GM19372 (cell line): Measurements from ENCODE around the gene ALDOA.

Experiments used
- ATAC-seq: cut with Tn5 transposase; IDR thresholded peaks from one replicate; pipeline ENCODE4 v1.9.1; 2021; ENCODE audit warnings: mild to moderate bottlenecking, low read depth, moderate library complexity; ENCODE audit not compliant: unreplicated experiment

The ALDOA gene

GRCh38 chr16:30088237-30088831 lies 22.8 kb downstream of the ALDOA start:
- ATAC-seq, result no peak

GRCh38 chr16:30088832-30089624 lies 23.5 kb downstream of the ALDOA start:
- ATAC-seq, result no peak

GRCh38 chr16:30090610-30091331 lies 25.2 kb downstream of the ALDOA start:
- ATAC-seq, result no peak

GRCh38 chr16:30091474-30092372 lies 26.2 kb downstream of the ALDOA start, which contains the start of gene TBX6:
Gene TBX6, minus strand, starts transcription at chr16:30091924. Its CDS starts 731 bp downstream, at chr16:30091193.
- peak; percentile 57 for ATAC-seq

GRCh38 chr16:30092373-30093010 lies 26.9 kb downstream of the ALDOA start:
- peak; percentile 43 for ATAC-seq

GRCh38 chr16:30094541-30095165 lies 29.1 kb downstream of the ALDOA start:
- ATAC-seq, result no peak

- ATAC-seq, result no peak
Measured at GRCh38 chr16:30095166-30096078, 29.9 kb downstream of the ALDOA start.

- peak; percentile 55 for ATAC-seq
Measured at GRCh38 chr16:30096105-30096861, 30.7 kb downstream of the ALDOA start, which contains the start of gene YPEL3. Gene YPEL3, minus strand, starts transcription at chr16:30096213. Its CDS starts 731 bp downstream, at chr16:30095482.

GRCh38 chr16:30096862-30097563 lies 31.5 kb downstream of the ALDOA start:
- no peak for ATAC-seq

GRCh38 chr16:30104090-30104489 lies 38.5 kb downstream of the ALDOA start:
- ATAC-seq, result no peak

- ATAC-seq, result no peak
Measured at GRCh38 chr16:30104492-30104891, 38.9 kb downstream of the ALDOA start.

- no peak for ATAC-seq
Measured at GRCh38 chr16:30108059-30108850, 42.7 kb downstream of the ALDOA start.

GRCh38 chr16:30110661-30111060 lies 45.1 kb downstream of the ALDOA start:
- ATAC-seq, result no peak

GRCh38 chr16:30112197-30113030 lies 46.9 kb downstream of the ALDOA start:
- ATAC-seq, result no peak

- no peak for ATAC-seq
Measured at GRCh38 chr16:30113031-30113710, 47.6 kb downstream of the ALDOA start, which contains the start of gene GDPD3. Gene GDPD3, minus strand, starts transcription at chr16:30113537. Its CDS starts 59 bp downstream, at chr16:30113478.
